Smooth muscle cell of the umbilical artery (primary cell): ENCODE measurements around the gene BUB3. TPM values are rescaled to one million over a fixed set of nuclear protein-coding genes. Genes with fewer than 3 reads are reported as not detected.

Source experiments
- total RNA-seq: library from RNA; depleted of rRNA; stranded (reverse); fragments of >200 nt; gene quantifications from 2 replicates; pipeline ENCODE4 v1.2.3, GENCODE V29; 2014

Gene BUB3, protein sequence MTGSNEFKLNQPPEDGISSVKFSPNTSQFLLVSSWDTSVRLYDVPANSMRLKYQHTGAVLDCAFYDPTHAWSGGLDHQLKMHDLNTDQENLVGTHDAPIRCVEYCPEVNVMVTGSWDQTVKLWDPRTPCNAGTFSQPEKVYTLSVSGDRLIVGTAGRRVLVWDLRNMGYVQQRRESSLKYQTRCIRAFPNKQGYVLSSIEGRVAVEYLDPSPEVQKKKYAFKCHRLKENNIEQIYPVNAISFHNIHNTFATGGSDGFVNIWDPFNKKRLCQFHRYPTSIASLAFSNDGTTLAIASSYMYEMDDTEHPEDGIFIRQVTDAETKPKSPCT
- total RNA-seq, result 89.4 and 157 TPM in 2 replicates

DNA sequence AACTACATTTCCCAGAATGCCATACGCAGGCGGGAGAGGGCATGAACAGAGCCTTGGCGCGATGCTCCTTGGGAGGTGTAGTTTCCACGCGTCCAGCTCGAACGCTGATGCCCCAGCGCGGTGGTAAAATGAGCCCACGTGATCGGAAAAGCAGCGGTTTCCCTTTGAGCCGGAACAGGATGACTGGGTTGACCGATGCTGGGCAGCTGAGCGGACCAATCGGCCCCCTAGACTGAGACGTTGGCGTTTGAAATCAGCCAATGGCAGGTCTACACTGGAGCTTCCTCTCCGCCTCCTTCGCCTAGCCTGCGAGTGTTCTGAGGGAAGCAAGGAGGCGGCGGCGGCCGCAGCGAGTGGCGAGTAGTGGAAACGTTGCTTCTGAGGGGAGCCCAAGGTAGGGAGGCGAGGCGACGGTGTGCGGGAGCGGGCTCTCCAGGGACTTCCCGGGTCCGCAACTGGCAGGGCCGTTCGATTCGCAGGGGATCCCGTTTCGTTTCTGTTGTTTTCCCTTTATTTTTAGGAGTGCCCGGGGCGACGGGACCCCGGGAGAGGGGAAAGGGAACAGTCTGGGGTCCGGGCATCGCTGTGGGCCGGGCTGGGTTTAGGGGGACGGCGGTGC lies at the start of gene BUB3:
Gene BUB3 (plus strand): TSS at position 311 of the 619 bp plus-strand sequence. CDS start 516 bp downstream, outside the sequence.

DNA sequence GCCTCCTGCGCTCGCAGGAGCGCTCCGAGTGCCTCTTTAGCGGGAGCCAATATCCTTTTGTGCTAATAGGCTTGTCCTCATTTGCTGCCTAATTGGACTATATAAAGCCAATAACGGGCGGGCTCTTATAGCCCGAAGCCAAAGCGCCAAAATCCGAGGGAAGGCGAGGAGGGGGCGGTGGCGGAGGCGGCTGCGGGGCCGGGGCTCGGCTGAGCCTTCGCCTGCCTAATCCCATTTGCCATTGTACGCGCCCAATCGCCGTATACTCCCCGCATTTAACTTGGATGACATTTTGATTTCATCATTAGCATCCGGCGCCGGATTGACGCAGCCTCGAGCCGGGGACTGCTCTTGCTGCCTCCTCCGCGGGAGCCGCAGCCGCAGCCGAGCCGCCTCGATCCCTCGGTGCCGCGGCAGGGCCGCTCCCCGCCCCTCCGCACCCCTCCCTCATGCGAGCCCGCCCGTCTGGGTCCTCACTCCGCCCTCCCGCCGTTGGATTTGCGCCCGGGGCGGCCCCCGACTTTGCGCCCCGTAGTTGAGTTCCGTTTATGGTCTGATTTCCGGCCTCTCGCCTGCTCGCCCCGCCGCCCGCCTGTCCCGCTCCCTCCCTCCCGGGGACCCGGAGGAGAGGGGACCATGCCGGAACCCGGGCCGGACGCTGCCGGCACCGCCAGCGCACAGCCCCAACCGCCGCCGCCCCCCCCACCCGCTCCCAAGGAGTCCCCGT lies 18.6 kb upstream of the BUB3 start, which contains the start of gene HMX3:
Gene HMX3 (plus strand): TSS at position 556 of the 727 bp plus-strand sequence. CDS start 81 bp downstream, at position 637.

DNA sequence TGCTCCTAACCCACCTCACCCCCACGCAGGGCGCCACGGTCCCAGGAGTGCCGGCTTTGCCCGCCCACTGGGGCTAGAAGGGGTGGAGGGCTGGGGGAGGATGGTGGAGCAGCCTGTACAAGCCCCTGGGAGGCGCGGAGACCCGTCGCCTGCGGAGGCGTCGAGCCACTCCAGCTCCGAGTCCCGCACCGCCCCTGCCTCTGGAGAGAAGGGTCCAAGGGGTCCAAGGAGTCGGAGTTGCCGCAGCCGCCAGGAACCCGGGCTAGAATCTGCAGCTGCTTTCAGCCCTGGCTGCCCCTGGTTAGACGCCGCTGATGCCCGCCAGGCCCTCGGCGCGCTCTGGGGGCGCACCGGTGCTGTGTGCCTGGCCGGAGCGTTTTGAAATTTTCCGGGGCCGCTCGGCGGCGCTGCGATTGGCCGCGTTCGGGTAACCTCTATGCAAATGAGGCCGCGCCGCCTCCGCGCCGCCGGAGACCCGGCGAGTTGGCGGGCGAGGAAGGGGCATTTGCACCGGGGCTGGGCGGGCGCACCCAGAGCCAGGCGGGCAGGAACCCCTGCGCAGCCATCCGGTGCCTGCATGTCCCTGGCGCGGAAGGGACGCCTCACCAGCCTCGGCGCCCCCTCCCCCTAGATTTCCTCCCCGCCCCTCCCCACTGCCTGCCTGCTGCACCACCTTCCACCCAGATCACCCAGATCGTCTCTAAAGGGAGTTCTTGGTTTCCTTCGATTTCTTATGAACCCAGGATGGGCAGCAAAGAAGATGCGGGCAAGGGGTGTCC lies 6.4 kb upstream of the BUB3 start, which contains the start of gene HMX2:
Gene HMX2 (plus strand): TSS at position 502 of the 779 bp plus-strand sequence. CDS start 243 bp downstream, at position 745.

Other genes starting within 250 kb of the BUB3 start
- not detected in 2 replicates for gene FAM24A, start 243.8 kb upstream of the BUB3 start, total RNA-seq
- gene C10orf88, start 200.2 kb upstream of the BUB3 start, total RNA-seq, result 11.0 and 17.3 TPM in 2 replicates
- 4.8 and 5.0 TPM in 2 replicates for gene PSTK, start 174.0 kb upstream of the BUB3 start, total RNA-seq
- gene IKZF5, start 145.6 kb upstream of the BUB3 start, total RNA-seq, result 3.3 and 4.8 TPM in 2 replicates
- 4.8 and 5.2 TPM in 2 replicates for gene ACADSB, start 145.4 kb upstream of the BUB3 start, total RNA-seq
- not detected in 2 replicates for gene HMX3, start 18.4 kb upstream of the BUB3 start, total RNA-seq
- gene HMX2, start 6.3 kb upstream of the BUB3 start, total RNA-seq, result not detected in 2 replicates